HG03457 (cell line): Measurements from ENCODE around the gene FICD.

Experiments
- ATAC-seq: cut with Tn5 transposase; IDR thresholded peaks from one replicate; pipeline ENCODE4 v1.9.1; 2021; ENCODE audit warnings: moderate number of reproducible peaks; ENCODE audit not compliant: unreplicated experiment

FICD gene

GRCh38 chr12:108565146-108565545 is 50.1 kb downstream of the FICD start:
- ATAC-seq: no peak

- ATAC-seq: no peak
Observed at GRCh38 chr12:108565976-108566375, 50.9 kb downstream of the FICD start.

- ATAC-seq: no peak
Observed at GRCh38 chr12:108566452-108566851, 51.4 kb downstream of the FICD start.

GRCh38 chr12:108567406-108568337 is 52.6 kb downstream of the FICD start:
- no peak for ATAC-seq

- ATAC-seq: peak; percentile 48
Observed at GRCh38 chr12:108568338-108569154, 53.5 kb downstream of the FICD start.
